ENCODE measurements around the gene EMSY. TPM values are rescaled to one million over a fixed set of nuclear protein-coding genes. Genes with fewer than 3 reads are reported as not detected.
A peak's percentile ranks its signal among the peaks of the same experiment; 100 is the strongest.
"Not testable (repeated sequence)": the region's sequence is repeated elsewhere in the genome, so short reads cannot be mapped to it uniquely, and the experiment has no call there.

Gene EMSY
- total RNA-seq, 2 donors from 2014 or later: 19.5 to 19.6 TPM

GRCh38 chr11:76554767-76555166, 109.9 kb downstream of the EMSY start:
- ATAC-seq: peak; percentile 24
- intact Hi-C loops (cut with DNase I, micrococcal nuclease): loop anchor here in 1 of 2 donors (5.0 kb wide), 1 partner anchor 128 kb away; no protein-coding TSS in a partner anchor
- DNase-seq: peak in 1 of 2 donors; percentile 19

GRCh38 chr11:76557466-76557865, 112.6 kb downstream of the EMSY start:
- intact Hi-C loops (cut with DNase I, micrococcal nuclease): no loop called here
- no peak for ATAC-seq
- no peak for DNase-seq

- intact Hi-C loops (cut with DNase I, micrococcal nuclease): no loop called here
- DNase-seq (no peak), ATAC-seq (no peak)
Observed at GRCh38 chr11:76558473-76558872, 113.7 kb downstream of the EMSY start.

- ATAC-seq: no peak
- DNase-seq: no peak
- intact Hi-C loops (cut with DNase I, micrococcal nuclease): no loop called here
Observed at GRCh38 chr11:76558891-76559290, 114.1 kb downstream of the EMSY start.

DNA sequence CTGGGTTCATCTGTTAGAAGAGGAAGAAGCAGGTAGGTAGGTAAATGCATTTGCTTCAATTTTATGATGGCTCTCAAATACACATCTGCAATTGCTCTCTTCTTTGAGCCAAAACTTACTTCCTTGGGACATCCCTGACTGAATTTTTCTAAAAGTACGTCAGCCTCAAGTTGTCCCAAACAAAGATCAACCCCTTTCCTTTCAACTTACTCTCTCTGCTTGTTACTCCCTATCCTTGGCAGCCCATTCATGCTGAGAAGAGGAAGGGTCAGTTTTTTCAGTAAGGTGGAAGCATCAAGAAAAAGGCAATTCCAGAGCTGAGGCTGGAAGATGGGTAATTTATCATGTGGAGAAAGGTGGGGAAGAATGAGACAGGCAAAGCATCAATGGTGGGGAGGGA, 114.5 kb downstream of the EMSY start:
- intact Hi-C loops (cut with DNase I, micrococcal nuclease): no loop called here
- DNase-seq (no peak), ATAC-seq (no peak)

DNA sequence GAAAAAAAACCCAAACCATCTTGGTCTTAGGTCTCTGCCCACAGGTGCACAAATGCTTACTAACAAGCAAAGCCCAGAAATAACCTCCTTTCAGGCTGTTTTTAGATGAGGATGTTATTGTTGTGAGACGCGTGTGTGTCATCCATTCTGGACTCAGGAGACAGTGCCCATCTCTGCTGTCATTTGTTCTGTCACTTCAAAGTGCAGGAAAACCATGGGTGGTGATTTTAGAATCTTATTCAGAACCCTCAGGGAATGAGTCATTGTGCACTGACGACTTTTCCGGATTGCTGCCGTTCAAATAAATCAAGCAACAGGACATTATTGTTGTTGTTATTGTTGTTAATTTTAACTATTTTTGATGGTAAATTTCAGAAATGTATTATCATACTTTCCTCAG, 115.4 kb downstream of the EMSY start:
- intact Hi-C loops (cut with DNase I, micrococcal nuclease): no loop called here
- no peak for ATAC-seq
- DNase-seq: no peak

DNA sequence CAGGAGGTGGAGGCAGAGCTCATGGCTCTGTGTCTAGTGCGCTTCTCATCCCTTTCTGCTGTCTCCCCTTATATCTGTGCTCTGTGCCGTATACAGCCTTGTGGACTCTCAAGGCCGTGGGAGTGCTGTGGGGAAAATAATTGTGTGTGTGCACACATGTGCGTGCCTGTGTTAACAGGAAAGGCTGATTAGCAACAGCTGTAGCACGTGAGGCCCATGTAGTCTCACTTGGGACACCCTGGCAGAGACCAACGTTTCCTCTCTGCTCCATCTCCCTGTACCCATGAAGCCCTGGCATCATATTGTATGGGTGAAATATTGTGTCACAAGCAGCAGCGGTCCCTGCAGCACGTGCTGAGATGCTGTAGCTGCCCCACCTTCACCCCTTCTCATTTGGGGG, 116.4 kb downstream of the EMSY start:
- DNase-seq (no peak), ATAC-seq (no peak)
- intact Hi-C loops (cut with DNase I, micrococcal nuclease): no loop called here

DNA sequence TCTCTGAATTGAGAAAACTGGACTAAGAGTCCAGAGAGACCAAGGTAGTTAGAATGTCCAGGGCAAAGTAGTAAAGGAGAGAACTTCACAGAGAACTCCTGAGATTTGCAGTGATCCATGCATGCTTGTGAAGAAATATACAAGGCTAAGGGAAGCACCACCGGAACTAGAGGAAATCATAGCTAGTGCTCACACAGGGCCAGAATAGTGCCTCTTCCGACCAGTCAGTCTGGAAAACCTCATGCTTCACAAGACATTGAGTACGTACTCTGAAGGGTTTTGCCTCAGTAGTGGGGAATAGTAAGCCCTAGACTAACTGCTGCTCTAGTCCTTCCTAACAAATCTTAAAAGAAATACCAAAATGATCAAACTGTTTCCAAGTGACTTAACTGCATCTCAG, 117.7 kb downstream of the EMSY start:
- intact Hi-C loops (cut with DNase I, micrococcal nuclease): no loop called here
- no peak for ATAC-seq
- no peak for DNase-seq

GRCh38 chr11:76564364-76564763, 119.5 kb downstream of the EMSY start:
- no peak for DNase-seq
- intact Hi-C loops (cut with DNase I, micrococcal nuclease): no loop called here
- peak; percentile 86 for ATAC-seq

GRCh38 chr11:76566811-76567210, 122.0 kb downstream of the EMSY start:
- intact Hi-C loops (cut with DNase I, micrococcal nuclease): no loop called here
- DNase-seq: no peak
- ATAC-seq: no peak

DNA sequence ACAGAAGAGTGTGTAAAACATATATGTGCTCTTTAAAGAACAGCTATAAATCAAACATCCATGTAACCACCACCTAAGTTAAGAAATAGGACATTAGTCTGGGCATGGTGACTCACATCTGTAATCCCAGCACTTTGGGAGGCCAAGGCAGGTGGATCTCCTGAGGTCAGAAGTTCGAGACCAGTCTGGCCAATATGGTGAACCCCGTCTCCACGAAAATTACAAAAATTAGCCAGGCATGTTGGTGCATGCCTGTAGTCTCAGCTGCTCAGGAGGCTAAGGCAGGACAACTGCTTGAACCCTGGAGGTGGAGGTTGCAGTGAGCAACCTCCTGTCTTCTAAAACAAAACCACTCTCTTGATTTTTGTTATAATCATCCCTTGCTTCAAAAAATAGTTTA, 122.4 kb downstream of the EMSY start:
- DNase-seq (no peak), ATAC-seq (no peak)
- intact Hi-C loops (cut with DNase I, micrococcal nuclease): no loop called here

DNA sequence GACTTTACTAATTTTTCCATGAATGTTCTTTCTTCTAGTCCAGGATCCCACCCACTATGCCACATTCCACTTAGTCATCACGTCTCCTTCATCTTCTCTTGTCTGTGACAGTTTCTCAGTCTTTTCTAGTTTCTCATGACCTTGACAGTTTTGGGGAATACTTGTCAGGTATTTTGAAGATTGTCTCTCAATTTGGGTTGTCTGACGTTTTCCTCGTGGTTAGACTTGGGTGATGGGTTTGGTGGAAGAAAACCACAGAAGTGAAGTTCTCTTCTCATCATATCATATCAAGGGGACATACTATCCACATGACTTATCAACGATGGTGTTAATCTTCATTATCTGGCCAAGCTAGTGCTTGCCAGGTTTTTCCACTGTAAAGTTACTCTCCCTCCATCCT, 123.3 kb downstream of the EMSY start:
- intact Hi-C loops (cut with DNase I, micrococcal nuclease): no loop called here
- ATAC-seq (no peak), DNase-seq (no peak)

DNA sequence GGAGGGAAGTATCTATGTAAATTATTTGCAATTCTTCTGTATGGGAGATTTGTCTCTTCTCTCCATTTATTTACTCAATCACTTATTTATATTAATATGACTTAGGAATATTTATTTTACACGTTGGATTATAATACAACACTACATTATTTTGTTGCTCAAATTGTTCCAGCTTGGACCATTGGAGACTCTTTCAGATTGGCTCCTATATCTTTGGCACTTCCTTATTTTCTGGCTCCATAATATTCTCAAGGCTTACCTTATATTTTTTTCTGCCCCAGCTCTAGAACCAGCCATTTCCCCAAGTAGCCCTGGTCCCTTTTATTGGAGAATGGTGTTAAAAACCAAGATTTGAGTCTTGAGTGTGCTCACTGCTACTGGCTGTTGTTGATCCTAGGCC, 123.8 kb downstream of the EMSY start:
- ATAC-seq: no peak
- no peak for DNase-seq
- intact Hi-C loops (cut with DNase I, micrococcal nuclease): no loop called here

- ATAC-seq, DNase-seq: not testable (repeated sequence)
- intact Hi-C loops (cut with DNase I, micrococcal nuclease): loop anchor here in 1 of 2 donors (10.0 kb wide), 1 partner anchor 102 kb away; the partner anchor contains the start of gene LRRC32
Observed at GRCh38 chr11:76572181-76572875, 127.5 kb downstream of the EMSY start.

- intact Hi-C loops (cut with DNase I, micrococcal nuclease): loop anchor here in 1 of 2 donors (10.0 kb wide), 1 partner anchor 100 kb away; the partner anchor contains the start of gene LRRC32
- DNase-seq: no peak
- no peak for ATAC-seq
Observed at GRCh38 chr11:76574406-76574805, 129.6 kb downstream of the EMSY start.

DNA sequence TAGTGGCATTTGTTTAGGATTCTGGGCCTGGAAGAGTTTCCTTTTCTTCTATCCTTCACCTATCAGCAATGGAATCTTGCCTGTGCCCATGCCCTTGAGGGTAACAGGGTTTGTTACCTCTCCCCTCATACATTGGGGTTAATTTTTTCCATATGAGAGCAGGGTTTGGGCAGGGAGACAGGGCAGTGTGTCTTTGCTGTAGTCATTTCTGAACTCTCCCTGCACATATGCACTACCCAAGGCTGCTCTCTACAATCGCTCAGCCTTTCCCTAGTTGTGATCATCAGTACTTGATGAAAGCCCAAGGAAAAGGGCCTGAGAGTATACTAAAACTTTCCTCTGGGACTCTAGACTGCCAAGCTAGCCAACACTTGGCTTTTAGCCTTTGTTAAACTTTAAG, 130.1 kb downstream of the EMSY start:
- ATAC-seq (no peak), DNase-seq (no peak)
- intact Hi-C loops (cut with DNase I, micrococcal nuclease): loop anchor here in 1 of 2 donors (10.0 kb wide), 1 partner anchor 100 kb away; the partner anchor contains the start of gene LRRC32

- intact Hi-C loops (cut with DNase I, micrococcal nuclease): loop anchor here in 1 of 2 donors (10.0 kb wide), 1 partner anchor 97 kb away; the partner anchor contains the start of gene LRRC32
- ATAC-seq (peak; percentile 93), DNase-seq (peak; percentile 59 to 76)
Observed at GRCh38 chr11:76577226-76577920, 132.6 kb downstream of the EMSY start.

GRCh38 chr11:76577921-76578653, 133.3 kb downstream of the EMSY start:
- ATAC-seq: no peak
- intact Hi-C loops (cut with DNase I, micrococcal nuclease): loop anchor here in 1 of 2 donors (10.0 kb wide), 1 partner anchor 97 kb away; the partner anchor contains the start of gene LRRC32

GRCh38 chr11:76578654-76579055, 133.8 kb downstream of the EMSY start:
- intact Hi-C loops (cut with DNase I, micrococcal nuclease): loop anchor here in 1 of 2 donors (10.0 kb wide), 1 partner anchor 96 kb away; the partner anchor contains the start of gene LRRC32
- ATAC-seq (no peak), DNase-seq (no peak)

More at GRCh38 chr11:76577921-76578653, 133.3 kb downstream of the EMSY start:
- no peak for DNase-seq
